Large intestine (tissue), 3 donors: ENCODE measurements around the gene SSU72. TPM values are rescaled to one million over a fixed set of nuclear protein-coding genes. Genes with fewer than 3 reads are reported as not detected.

Experiments
- DNase-seq, 2 donors: peaks; one replicate each; pipeline versions ENCODE4 v3.0.0 to v3.0.0-alpha.2; 2013
- H3K27ac ChIP-seq: one replicate; pipeline ENCODE4 v1.5.1; 2013; ENCODE audit warnings: low read length
- H3K27me3 ChIP-seq: 2 replicates; pipeline ENCODE4 v1.6.1; 2013; ENCODE audit warnings: low read length; ENCODE audit not compliant: control insufficient read depth, insufficient read depth
- H3K36me3 ChIP-seq: 2 replicates; pipeline ENCODE4 v1.6.1; 2013; ENCODE audit warnings: low read length; ENCODE audit not compliant: control insufficient read depth, insufficient read depth
- H3K4me1 ChIP-seq: one replicate; pipeline ENCODE4 v1.6.1; 2013; ENCODE audit warnings: low read length; ENCODE audit not compliant: control insufficient read depth, insufficient read depth
- H3K4me3 ChIP-seq: one replicate; pipeline ENCODE4 v1.5.1; 2013; ENCODE audit warnings: low read length
- H3K9me3 ChIP-seq: one replicate; pipeline ENCODE4 v1.6.1; 2013; ENCODE audit warnings: mild to moderate bottlenecking, low read depth, low read length, moderate library complexity; ENCODE audit not compliant: control insufficient read depth
- WGBS: methylation state at CpG from one replicate; pipeline ENCODE4 v1.1.5; 2013; ENCODE audit warnings: low lambda C conversion rate; ENCODE audit not compliant: insufficient coverage; 5-methylcytosine and 5-hydroxymethylcytosine counted together
- polyA plus RNA-seq: library from polyadenylated mRNA; unstranded; fragments of 120-200 nt; gene quantifications from one replicate; pipeline ENCODE4 v1.2.1, GENCODE V29; 2013

Gene SSU72
- polyA plus RNA-seq, 1 donor: 79.4 TPM

DNA sequence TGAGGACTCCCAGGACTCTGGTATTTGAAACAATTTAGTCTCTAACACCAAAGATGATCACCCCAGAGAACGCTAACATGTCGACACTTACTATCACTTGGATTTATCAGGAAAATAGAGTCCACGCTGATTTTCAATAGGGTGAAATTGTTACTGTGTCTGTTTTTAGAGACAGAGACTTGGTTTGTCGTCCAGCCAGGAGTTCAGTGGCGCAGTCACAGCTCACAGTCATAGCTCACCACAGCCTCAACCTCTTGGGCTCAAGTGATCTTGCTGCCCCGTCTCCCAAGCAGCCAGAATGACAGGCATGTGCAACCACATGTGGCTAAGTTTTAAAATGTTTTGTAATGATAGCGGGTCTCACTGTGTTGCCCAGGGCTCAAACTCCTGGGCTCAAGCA, 5.3 kb downstream of the SSU72 start:
- Histone ChIP-seq H3K27me3 (no peaks in the 10 kb centered on the region), H3K9me3 (no peaks in the 10 kb centered on the region), H3K4me1 (peaks cover 5% of the 10 kb centered on the region), H3K4me3 (no peak overlapping the region), H3K27ac (no peak overlapping the region), H3K36me3 (peaks cover 30% of the 10 kb centered on the region)
- WGBS: 100% methylated on average over 1 of the region's 7 CpGs
- DNase-seq: no peak

DNA sequence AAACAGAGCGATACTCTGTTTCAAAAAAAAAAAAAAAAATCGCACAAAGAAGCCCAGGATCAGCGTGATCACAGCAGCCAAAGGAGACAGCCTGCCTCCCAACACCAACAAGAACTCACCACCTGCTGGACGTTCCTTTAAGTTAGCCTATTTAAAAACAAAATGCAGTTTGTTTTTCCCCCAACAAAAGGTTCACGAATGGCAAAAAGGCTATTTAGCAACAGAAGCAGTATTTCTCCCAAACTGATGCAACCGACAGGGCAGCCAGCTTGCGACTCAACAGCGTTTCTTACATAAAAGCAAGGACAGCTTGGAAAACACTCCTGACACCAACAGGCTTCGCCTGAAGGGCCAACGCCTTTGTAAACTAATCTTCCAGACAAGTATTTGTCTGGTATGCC, 6.8 kb downstream of the SSU72 start:
- WGBS: no CpG with 5 or more reads among the region's 10 CpGs

DNA sequence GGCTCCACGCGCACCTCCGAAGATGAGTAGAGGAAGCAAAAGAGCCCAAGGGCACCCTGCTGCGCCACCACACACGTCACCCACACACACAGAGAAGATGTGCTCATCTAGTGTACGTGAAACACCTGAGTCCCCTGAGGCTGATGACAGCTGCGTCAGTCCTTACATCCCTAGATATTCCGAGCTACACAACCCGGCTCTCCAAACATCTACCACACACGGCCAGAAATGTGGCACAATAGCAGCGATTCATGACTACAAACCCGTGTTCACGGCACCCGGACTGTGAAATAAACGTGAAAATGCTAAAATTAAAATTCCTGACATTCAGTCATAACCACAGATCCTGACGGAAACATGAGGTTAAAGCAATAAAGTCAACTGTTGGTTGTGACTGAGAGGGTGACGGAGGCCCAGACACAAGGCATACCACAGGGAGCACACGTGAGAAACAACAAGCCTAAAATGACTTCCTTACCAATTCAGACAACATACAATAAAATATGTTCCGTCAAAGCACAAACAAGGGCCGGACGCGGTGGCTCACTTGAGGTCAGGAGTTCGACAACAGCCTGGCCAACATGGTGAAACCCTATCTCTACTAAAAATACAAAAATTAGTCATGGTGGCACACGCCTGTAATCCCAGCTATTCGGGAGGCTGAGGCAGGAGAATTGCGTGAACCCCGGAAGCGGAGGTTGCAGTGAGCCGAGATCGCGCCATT, 7.3 kb downstream of the SSU72 start:
- H3K9me3 ChIP-seq: no peaks in the 10 kb centered on the region
- no peaks in the 10 kb centered on the region for H3K4me1 ChIP-seq
- no peaks in the 10 kb centered on the region for H3K27me3 ChIP-seq
- no peak overlapping the region for H3K27ac ChIP-seq
- H3K36me3 ChIP-seq: peaks cover 48% of the 10 kb centered on the region
- WGBS: 100% methylated on average over 1 of the region's 31 CpGs
- DNase-seq: no peak
- no peak overlapping the region for H3K4me3 ChIP-seq

More for the DNA sequence above, 6.8 kb downstream of the SSU72 start:
- DNase-seq: no peak
- H3K4me3 ChIP-seq: no peak overlapping the region
- no peaks in the 10 kb centered on the region for H3K27me3 ChIP-seq
- no peaks in the 10 kb centered on the region for H3K9me3 ChIP-seq
- H3K36me3 ChIP-seq: peaks cover 44% of the 10 kb centered on the region
- peaks cover 1% of the 10 kb centered on the region for H3K4me1 ChIP-seq
- H3K27ac ChIP-seq: no peak overlapping the region

DNA sequence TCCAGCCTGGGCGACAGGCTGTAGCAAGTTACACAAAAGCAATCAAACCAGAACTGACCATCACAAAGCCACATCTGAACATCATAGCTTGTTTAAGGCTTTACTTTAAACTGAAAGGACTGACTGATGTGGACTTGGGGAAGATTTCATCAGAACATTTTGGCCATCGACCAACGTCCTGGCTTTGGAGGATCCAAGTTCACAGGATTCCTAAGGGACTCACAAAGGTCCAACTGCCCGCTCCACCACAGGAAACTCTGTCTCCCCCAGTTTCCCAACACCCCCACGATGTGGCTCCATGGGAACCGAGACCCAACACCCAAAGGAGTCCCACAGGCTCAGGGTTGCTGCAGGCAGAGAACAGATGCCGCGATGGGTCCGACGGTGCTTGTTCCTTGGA, 9.3 kb downstream of the SSU72 start:
- Histone ChIP-seq H3K27me3 (no peaks in the 10 kb centered on the region), H3K4me3 (no peak overlapping the region), H3K27ac (no peak overlapping the region), H3K9me3 (no peaks in the 10 kb centered on the region), H3K4me1 (no peaks in the 10 kb centered on the region), H3K36me3 (peaks cover 54% of the 10 kb centered on the region)
- WGBS: no CpG with 5 or more reads among the region's 10 CpGs
- no peak for DNase-seq

DNA sequence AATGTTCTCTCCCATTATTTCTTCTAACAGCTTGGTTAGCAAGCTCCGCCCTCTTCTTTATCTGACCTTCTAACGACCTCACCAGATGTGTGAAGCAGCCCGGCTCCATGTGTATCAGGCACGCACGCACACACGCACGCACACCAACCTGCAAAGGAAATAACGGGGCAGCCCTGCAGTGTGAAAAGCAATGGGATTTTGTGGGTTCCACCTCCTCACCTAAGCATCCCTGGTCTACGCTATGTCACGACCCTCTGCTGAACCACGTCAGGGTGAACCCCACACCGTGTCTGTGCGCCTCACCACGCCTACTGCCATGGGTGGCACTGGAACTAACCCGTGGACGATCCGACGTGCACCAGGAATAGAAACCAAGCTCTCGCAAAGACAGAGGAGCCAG, 10.4 kb downstream of the SSU72 start:
- no CpG with 5 or more reads among the region's 19 CpGs for WGBS
- Histone ChIP-seq H3K9me3 (no peaks in the 10 kb centered on the region), H3K27ac (no peak overlapping the region), H3K27me3 (no peaks in the 10 kb centered on the region), H3K4me3 (no peak overlapping the region), H3K36me3 (peaks cover 51% of the 10 kb centered on the region), H3K4me1 (no peaks in the 10 kb centered on the region)
- DNase-seq: no peak

DNA sequence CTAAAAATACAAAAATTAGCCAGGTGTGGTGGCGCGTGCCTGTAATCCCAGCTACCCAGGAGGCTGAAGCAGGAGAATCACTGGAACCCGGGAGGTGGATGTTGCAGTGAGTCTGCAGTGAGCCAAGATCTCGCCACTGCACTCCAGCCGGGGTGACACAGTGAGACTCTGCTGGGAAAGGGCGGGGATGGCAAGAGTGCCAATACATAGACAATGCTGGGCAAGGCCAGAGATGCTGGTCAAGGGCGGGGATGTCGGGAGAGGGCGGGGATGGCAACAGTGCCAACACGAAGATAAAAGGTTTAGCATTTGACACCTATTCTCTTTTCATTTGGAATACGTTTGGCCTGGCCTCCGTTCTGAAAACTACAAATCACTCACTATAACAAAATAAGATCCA, 11.0 kb downstream of the SSU72 start:
- H3K36me3 ChIP-seq: peaks cover 49% of the 10 kb centered on the region
- WGBS: 100% methylated on average over 1 of the region's 12 CpGs
- H3K4me1 ChIP-seq: no peaks in the 10 kb centered on the region
- no peak overlapping the region for H3K27ac ChIP-seq
- no peak overlapping the region for H3K4me3 ChIP-seq
- no peak for DNase-seq
- H3K9me3 ChIP-seq: no peaks in the 10 kb centered on the region
- H3K27me3 ChIP-seq: no peaks in the 10 kb centered on the region

DNA sequence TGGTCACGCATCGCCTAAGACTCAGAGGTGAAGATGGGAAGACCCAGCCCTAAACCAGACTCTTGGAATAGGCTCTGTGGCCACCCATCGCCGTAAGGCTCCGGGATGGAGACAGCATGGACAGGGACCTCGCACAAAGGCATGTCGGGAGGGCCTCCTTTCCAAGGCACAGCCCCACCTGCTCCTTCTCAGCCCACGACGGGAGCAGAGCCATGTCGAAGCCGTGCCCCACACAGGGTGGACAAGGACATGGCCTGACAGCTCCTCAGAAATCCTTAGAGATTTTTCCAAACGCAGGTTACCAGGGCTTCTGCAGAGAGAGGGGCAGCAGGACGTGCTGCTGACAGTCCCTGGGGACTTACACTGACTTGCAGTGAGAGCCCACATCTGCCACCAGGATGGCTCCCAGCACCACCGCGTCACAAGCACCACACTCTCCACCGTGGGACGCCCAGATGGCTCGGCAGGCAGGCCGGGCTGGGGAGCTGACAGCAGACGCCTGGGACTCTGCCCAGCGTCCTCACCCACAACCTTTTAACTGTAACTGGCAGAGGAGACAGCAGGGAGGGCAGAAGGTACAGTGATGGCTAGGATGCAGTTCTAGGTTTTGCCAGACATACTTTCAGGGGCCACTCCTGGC, 12.0 kb downstream of the SSU72 start:
- Histone ChIP-seq H3K36me3 (peaks cover 49% of the 10 kb centered on the region), H3K27me3 (no peaks in the 10 kb centered on the region), H3K4me3 (no peak overlapping the region), H3K9me3 (no peaks in the 10 kb centered on the region), H3K27ac (no peak overlapping the region), H3K4me1 (no peaks in the 10 kb centered on the region)
- DNase-seq: no peak
- WGBS: no CpG with 5 or more reads among the region's 21 CpGs

DNA sequence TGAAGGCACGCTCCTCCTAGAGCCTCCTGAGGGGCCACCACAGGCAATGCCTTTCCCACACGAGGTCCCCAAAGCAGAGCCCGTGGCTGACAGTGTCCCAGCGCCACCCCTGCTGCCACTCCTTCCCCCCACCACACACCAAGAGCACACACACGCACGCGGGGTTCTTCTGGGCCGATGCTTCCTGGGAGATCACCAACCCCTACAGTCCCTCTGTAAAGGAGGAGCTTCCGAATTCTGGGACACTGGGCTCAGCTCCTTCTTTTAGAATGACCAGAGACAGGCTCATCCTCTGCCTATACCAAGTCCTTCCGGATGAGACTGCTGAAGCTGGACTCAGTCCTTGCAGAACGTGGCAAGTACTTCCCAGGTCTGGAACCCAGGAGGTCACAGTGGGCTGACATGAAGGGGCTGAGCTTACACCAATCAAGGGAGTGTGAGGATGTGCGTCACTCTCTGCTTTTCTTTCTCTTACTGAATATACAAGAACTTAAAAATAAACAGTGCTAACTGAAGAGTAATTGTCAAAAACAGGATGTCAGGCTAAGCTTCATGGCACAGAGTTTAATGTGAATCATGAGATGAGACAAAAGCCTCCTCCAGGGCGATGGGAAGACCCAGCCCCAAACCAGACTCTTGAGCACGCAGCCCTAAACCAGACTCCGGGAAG, 12.7 kb downstream of the SSU72 start:
- H3K4me3 ChIP-seq: no peak overlapping the region
- no peaks in the 10 kb centered on the region for H3K9me3 ChIP-seq
- peaks cover 49% of the 10 kb centered on the region for H3K36me3 ChIP-seq
- no peaks in the 10 kb centered on the region for H3K27me3 ChIP-seq
- no peak for DNase-seq
- H3K4me1 ChIP-seq: no peaks in the 10 kb centered on the region
- H3K27ac ChIP-seq: no peak overlapping the region
- WGBS: no CpG with 5 or more reads among the region's 15 CpGs

DNA sequence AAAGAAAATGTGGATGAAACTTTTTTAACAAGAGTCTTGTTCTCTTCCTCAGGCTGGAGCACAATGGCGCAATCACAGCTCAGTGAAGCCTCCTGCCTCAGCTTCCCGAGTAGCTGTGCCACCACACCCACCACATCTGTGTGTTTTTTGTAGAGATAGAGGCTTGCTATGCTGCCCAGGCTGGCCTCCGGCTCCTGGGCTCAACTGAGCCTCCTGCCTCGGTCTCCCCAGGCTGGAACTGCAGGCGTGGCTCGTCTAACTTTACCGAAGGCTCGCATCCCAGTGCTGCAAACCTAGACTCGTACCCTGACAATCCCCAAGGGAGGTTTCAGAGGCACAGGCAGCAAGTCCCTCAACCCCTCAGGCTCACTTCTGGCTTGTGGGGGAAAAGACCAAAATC, 14.5 kb downstream of the SSU72 start:
- no peaks in the 10 kb centered on the region for H3K27me3 ChIP-seq
- H3K27ac ChIP-seq: no peak overlapping the region
- DNase-seq: no peak
- H3K4me3 ChIP-seq: no peak overlapping the region
- no peaks in the 10 kb centered on the region for H3K4me1 ChIP-seq
- H3K36me3 ChIP-seq: peaks cover 45% of the 10 kb centered on the region
- no peaks in the 10 kb centered on the region for H3K9me3 ChIP-seq
- WGBS: no CpG with 5 or more reads among the region's 9 CpGs

DNA sequence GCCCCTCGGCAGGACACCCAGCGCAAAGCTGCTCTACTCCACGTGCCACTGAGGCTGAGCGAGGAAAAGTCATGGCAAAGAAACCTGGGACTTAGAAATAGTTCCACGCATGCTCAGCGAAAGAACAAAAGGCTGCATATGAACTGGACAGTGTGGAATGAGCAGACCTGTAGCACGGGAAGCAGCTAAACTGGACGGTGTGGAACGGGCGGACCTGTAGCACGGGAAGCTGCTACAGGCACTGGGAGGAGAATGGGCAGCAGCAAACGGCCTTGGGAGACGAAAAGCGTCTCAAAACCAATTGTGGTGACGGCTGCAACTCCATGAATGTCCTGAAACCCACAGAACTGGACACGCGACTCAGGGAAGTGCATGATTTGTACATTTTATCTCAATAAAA, 15.6 kb downstream of the SSU72 start:
- no peak for DNase-seq
- Histone ChIP-seq H3K9me3 (no peaks in the 10 kb centered on the region), H3K27ac (no peak overlapping the region), H3K27me3 (no peaks in the 10 kb centered on the region), H3K4me1 (no peaks in the 10 kb centered on the region), H3K36me3 (peaks cover 37% of the 10 kb centered on the region), H3K4me3 (no peak overlapping the region)
- no CpG with 5 or more reads among the region's 17 CpGs for WGBS
